GM12873 (cell line): ENCODE results near the gene ELOVL2.

Experiments
- CTCF ChIP-seq: IDR thresholded peaks from 2 replicates; pipeline ENCODE4 v1.5.1; 2012; ENCODE audit warnings: low read depth, mild to moderate bottlenecking, moderate library complexity, low read length, control low read depth; ENCODE audit not compliant: insufficient read depth; ENCODE audit errors: missing control alignments

The ELOVL2 gene

GRCh38 chr6:10995114-10995707 lies 48.9 kb downstream of the ELOVL2 start:
- TF ChIP-seq CTCF, result no peak

GRCh38 chr6:10993896-10994295 lies 50.2 kb downstream of the ELOVL2 start:
- TF ChIP-seq CTCF, result no peak

- no peak for TF ChIP-seq CTCF
Observed at GRCh38 chr6:10991115-10991514, 53.0 kb downstream of the ELOVL2 start.

GRCh38 chr6:10989587-10989986 lies 54.5 kb downstream of the ELOVL2 start:
- no peak for TF ChIP-seq CTCF

GRCh38 chr6:10981409-10981808 lies 62.7 kb downstream of the ELOVL2 start:
- no peak for TF ChIP-seq CTCF

- TF ChIP-seq CTCF, result no peak
Observed at GRCh38 chr6:10979603-10980002, 64.5 kb downstream of the ELOVL2 start.

- TF ChIP-seq CTCF, result no peak
Observed at GRCh38 chr6:10977231-10977968, 66.7 kb downstream of the ELOVL2 start.
